ENCODE measurements around the gene FXYD6.

DNA sequence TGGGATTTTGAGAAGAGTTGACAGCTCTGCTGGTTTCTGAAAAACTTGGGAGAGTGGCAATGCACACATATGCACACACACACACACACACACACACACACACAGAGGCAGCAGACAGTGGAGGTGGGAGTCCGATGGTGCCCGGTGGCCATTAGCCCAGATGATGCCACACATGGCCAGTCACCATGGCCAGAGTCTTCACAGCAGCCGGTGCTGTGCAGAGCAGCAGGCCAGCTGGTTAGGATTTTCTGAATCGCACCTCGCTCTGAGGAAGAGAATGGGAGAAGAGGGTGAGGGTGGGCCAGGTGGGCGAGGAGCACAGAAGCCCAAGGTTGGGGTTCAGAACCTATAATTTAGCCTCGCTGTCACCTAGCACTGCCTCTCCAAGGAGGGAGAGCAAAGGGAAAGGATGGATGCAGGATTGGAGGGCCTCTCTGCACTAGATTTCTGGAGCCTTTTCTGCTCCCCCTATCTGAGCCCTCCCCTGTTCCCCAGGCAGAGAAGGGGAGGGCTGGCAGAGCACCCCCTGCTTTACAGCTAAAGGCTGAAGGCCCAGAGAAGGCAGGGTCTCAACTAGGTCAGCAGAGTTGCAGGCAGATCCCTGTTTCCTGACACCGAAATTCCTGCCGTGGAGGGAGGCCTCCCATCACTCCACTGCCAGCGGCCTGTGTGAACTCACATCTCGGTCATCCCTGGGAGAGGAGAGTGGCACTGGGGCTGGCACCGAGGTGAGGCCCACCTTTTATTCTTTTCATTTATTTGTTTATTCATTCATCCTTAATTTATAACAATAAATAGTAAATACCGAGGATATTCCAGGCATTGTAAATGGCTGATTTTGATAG, 25.8 kb upstream of the FXYD6 start:
- TF ChIP-seq CTCF (IDR thresholded peaks at IDR 0.05; ENCODE audit: low read length), result no peak
- TF ChIP-seq EZH2 (optimal IDR thresholded peaks at IDR 0.05; ENCODE audit: low read depth, low read length), result no peak
